Muscle layer of duodenum (tissue), 2 donors: ENCODE measurements around the gene SMOC1.

Experiments used
- H3K27ac ChIP-seq: one replicate; pipeline ENCODE4 v1.7.0; 2013; ENCODE audit warnings: mild to moderate bottlenecking, low read length
- H3K27me3 ChIP-seq: one replicate; pipeline ENCODE4 v1.7.0; 2013; ENCODE audit warnings: low read depth, mild to moderate bottlenecking, control low read depth, low read length
- H3K36me3 ChIP-seq, 2 donors: one replicate each; pipeline ENCODE4 v1.7.0; 2013; ENCODE audit warnings: low read length in 2 of 2, control low read depth in 1 of 2, mild to moderate bottlenecking in 1 of 2; ENCODE audit not compliant: insufficient read depth in 2 of 2, control insufficient read depth in 1 of 2
- H3K4me1 ChIP-seq, 2 donors: one replicate each; pipeline ENCODE4 v1.7.0; 2013; ENCODE audit warnings: low read length in 2 of 2, mild to moderate bottlenecking in 2 of 2, control low read depth in 1 of 2, moderate library complexity in 1 of 2; ENCODE audit not compliant: insufficient read depth in 2 of 2, control insufficient read depth in 1 of 2
- H3K4me3 ChIP-seq, 2 donors: one replicate each; pipeline ENCODE4 v1.7.0; 2013; ENCODE audit warnings: low read length in 2 of 2, low read depth in 1 of 2, mild to moderate bottlenecking in 1 of 2
- H3K9me3 ChIP-seq, 2 donors: one replicate each; pipeline ENCODE4 v1.7.0; 2013; ENCODE audit warnings: low read length in 2 of 2, control low read depth in 1 of 2, mild to moderate bottlenecking in 1 of 2; ENCODE audit not compliant: control insufficient read depth in 1 of 2
- donor health status: healthy.

SMOC1 gene

GRCh38 chr14:69928111-69928523 is 48.9 kb downstream of the SMOC1 start:
- no peak overlapping the region for H3K4me3 ChIP-seq
- H3K27ac ChIP-seq = no peak overlapping the region
- H3K36me3 ChIP-seq = no peaks in the 10 kb centered on the region
- no peaks in the 10 kb centered on the region for H3K27me3 ChIP-seq
- no peaks in the 10 kb centered on the region for H3K9me3 ChIP-seq
- no peaks in the 10 kb centered on the region for H3K4me1 ChIP-seq

- H3K4me1 ChIP-seq = no peaks in the 10 kb centered on the region
- no peaks in the 10 kb centered on the region for H3K9me3 ChIP-seq
- no peaks in the 10 kb centered on the region for H3K36me3 ChIP-seq
- no peak overlapping the region for H3K4me3 ChIP-seq
- H3K27ac ChIP-seq = no peak overlapping the region
- H3K27me3 ChIP-seq = peaks cover 3% of the 10 kb centered on the region
These were observed 51.7 kb downstream of the SMOC1 start for GRCh38 chr14:69930780-69931379.

GRCh38 chr14:69931960-69932359 is 52.7 kb downstream of the SMOC1 start:
- H3K27me3 ChIP-seq = peaks cover 9% of the 10 kb centered on the region
- H3K9me3 ChIP-seq = no peaks in the 10 kb centered on the region
- H3K4me1 ChIP-seq = no peaks in the 10 kb centered on the region
- H3K27ac ChIP-seq = no peak overlapping the region
- no peaks in the 10 kb centered on the region for H3K36me3 ChIP-seq
- H3K4me3 ChIP-seq = no peak overlapping the region

- Histone ChIP-seq H3K4me3 (no peak overlapping the region), H3K27me3 (peaks cover 9% of the 10 kb centered on the region), H3K36me3 (no peaks in the 10 kb centered on the region), H3K4me1 (no peaks in the 10 kb centered on the region), H3K9me3 (no peaks in the 10 kb centered on the region), H3K27ac (no peak overlapping the region)
These were observed 53.2 kb downstream of the SMOC1 start for GRCh38 chr14:69932391-69932790.

GRCh38 chr14:69933623-69934275 is 54.5 kb downstream of the SMOC1 start:
- no peaks in the 10 kb centered on the region for H3K9me3 ChIP-seq
- H3K36me3 ChIP-seq = no peaks in the 10 kb centered on the region
- no peak overlapping the region for H3K4me3 ChIP-seq
- no peak overlapping the region for H3K27ac ChIP-seq
- H3K4me1 ChIP-seq = no peaks in the 10 kb centered on the region
- peaks cover 9% of the 10 kb centered on the region for H3K27me3 ChIP-seq

- H3K27me3 ChIP-seq = peaks cover 9% of the 10 kb centered on the region
- no peak overlapping the region for H3K4me3 ChIP-seq
- no peaks in the 10 kb centered on the region for H3K9me3 ChIP-seq
- no peak overlapping the region for H3K27ac ChIP-seq
- no peaks in the 10 kb centered on the region for H3K4me1 ChIP-seq
- H3K36me3 ChIP-seq = no peaks in the 10 kb centered on the region
These were observed 58.3 kb downstream of the SMOC1 start for GRCh38 chr14:69937367-69938081.

- no peaks in the 10 kb centered on the region for H3K36me3 ChIP-seq
- H3K4me3 ChIP-seq = no peak overlapping the region
- H3K9me3 ChIP-seq = no peaks in the 10 kb centered on the region
- no peak overlapping the region for H3K27ac ChIP-seq
- no peaks in the 10 kb centered on the region for H3K4me1 ChIP-seq
- peaks cover 9% of the 10 kb centered on the region for H3K27me3 ChIP-seq
These were observed 59.5 kb downstream of the SMOC1 start for GRCh38 chr14:69938751-69939150.

GRCh38 chr14:69941768-69942742 is 62.8 kb downstream of the SMOC1 start:
- Histone ChIP-seq H3K27ac (no peak overlapping the region), H3K27me3 (no peaks in the 10 kb centered on the region), H3K4me1 (no peaks in the 10 kb centered on the region), H3K9me3 (peaks cover 11 to 23% of the 10 kb centered on the region in 2 donors), H3K36me3 (no peaks in the 10 kb centered on the region), H3K4me3 (no peak overlapping the region)

- no peak overlapping the region for H3K4me3 ChIP-seq
These were observed 64.0 kb downstream of the SMOC1 start for GRCh38 chr14:69943084-69943780.

GRCh38 chr14:69945347-69945746 is 66.1 kb downstream of the SMOC1 start:
- no peaks in the 10 kb centered on the region for H3K36me3 ChIP-seq
- H3K9me3 ChIP-seq = peaks cover 11 to 23% of the 10 kb centered on the region in 2 donors
- H3K27ac ChIP-seq = no peak overlapping the region
- no peaks in the 10 kb centered on the region for H3K27me3 ChIP-seq
- H3K4me1 ChIP-seq = no peaks in the 10 kb centered on the region
- no peak overlapping the region for H3K4me3 ChIP-seq

More at GRCh38 chr14:69943084-69943780, 64.0 kb downstream of the SMOC1 start:
- Histone ChIP-seq H3K27me3 (no peaks in the 10 kb centered on the region), H3K27ac (no peak overlapping the region), H3K36me3 (no peaks in the 10 kb centered on the region), H3K9me3 (peaks cover 11 to 23% of the 10 kb centered on the region in 2 donors), H3K4me1 (no peaks in the 10 kb centered on the region)
